Spleen (tissue), 7 donors: ENCODE measurements around the gene RPS3.

Experiments
- POLR2A ChIP-seq, 3 donors: fragments of 450-650 bp; IDR thresholded peaks; one replicate each; pipeline ENCODE4 v1.5.1; 2017; ENCODE audit warnings: antibody characterized with exemption in 3 of 3, mild to moderate bottlenecking in 1 of 3
- TF ChIP-seq, protein P1 (sequence below), 11 experiments: fragments of 200-600 bp in 7 of 11; fragments of 450-650 bp in 4 of 11; sonication (generic) in 4 of 11; IDR thresholded peaks in 8 of 11; conservative IDR thresholded peaks in 3 of 11; 1 replicate in 7 of 11; 2 replicates in 4 of 11; pipeline versions ENCODE4 v1.4.0 to v1.8.0; 2016 to 2021; ENCODE audit warnings: antibody characterized with exemption in 11 of 11, inconsistent platforms in 4 of 11, mild to moderate bottlenecking in 1 of 11
- donor health status: DM: no; HTN: no; CAD: no; lungs with moderate emphysema.
- donor health status: DM: no; HTN: no; CAD: no.
- donor health status: DM: no; HTN: no; CAD: no.

DNA sequence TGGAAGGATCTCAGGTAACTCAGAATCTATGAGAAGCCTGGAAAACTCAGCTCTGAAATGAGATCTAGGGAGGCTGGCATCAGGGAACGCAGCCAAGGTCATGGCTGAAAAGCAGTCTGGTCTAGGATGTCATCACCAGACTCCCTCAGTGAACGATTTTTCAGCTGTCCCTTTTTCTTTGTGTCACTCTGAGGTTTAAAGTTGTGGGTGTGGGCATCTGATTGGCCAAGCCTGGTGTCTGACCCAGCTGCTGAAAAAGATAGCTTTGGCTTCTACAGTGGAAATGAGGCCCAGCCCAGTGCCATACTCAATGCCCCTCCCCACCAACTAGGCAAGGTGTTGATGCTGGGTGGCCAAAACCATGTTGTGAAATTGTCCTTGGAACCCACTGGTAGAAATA is 14.5 kb downstream of the RPS3 start:
- TF ChIP-seq POLR2A (IDR thresholded peaks at IDR 0.05), result no peak
- TF ChIP-seq, protein P1, sequence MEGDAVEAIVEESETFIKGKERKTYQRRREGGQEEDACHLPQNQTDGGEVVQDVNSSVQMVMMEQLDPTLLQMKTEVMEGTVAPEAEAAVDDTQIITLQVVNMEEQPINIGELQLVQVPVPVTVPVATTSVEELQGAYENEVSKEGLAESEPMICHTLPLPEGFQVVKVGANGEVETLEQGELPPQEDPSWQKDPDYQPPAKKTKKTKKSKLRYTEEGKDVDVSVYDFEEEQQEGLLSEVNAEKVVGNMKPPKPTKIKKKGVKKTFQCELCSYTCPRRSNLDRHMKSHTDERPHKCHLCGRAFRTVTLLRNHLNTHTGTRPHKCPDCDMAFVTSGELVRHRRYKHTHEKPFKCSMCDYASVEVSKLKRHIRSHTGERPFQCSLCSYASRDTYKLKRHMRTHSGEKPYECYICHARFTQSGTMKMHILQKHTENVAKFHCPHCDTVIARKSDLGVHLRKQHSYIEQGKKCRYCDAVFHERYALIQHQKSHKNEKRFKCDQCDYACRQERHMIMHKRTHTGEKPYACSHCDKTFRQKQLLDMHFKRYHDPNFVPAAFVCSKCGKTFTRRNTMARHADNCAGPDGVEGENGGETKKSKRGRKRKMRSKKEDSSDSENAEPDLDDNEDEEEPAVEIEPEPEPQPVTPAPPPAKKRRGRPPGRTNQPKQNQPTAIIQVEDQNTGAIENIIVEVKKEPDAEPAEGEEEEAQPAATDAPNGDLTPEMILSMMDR (IDR thresholded peaks at IDR 0.05 in 8 of 11, conservative IDR thresholded peaks at IDR 0.05 in 3 of 11), result no peak
